ENCODE results near the gene LAMB1. TPM values are rescaled to one million over a fixed set of nuclear protein-coding genes. Genes with fewer than 3 reads are reported as not detected.

The LAMB1 gene
- total RNA-seq, 1 experiment from 2014 or later = 136 TPM

GRCh38 chr7:107948645-107949442 lies 54.1 kb downstream of the LAMB1 start:
- Histone ChIP-seq H3K9me3 (replicated peaks) (no peaks in the 10 kb centered on the region), H3K27me3 (replicated peaks) (no peaks in the 10 kb centered on the region), H3K36me3 (peaks cover 97% of the 10 kb centered on the region), H3K4me3 (no peak overlapping the region), H3K4me1 (replicated peaks) (peaks cover 51% of the 10 kb centered on the region), H3K27ac (peak overlapping the region; percentile 34; the same call in 1 of the 2 replicates)
- DNase-seq (ENCODE audit: low read depth in 1 of 2, low spot score in 2 of 2) = no peak

DNA sequence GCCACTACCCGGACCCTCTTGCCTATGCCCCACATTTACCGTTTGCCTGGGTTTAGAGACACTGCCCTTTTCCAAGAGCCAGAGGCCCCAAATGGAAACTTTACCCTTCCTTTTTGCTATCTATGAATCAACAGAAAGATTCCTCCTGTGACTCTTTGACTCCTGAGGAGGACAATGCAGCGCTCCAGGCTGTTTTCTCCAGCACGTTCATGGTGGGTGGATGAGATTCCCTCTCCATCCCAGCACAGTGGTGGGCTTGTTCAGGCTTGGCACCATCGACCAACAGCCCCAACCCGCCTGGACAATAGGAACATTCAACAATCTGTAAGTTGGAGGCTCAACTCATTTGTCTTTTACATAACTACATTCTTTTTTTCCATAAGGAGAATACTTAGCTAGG lies 56.1 kb downstream of the LAMB1 start:
- H3K36me3 ChIP-seq = peaks cover 98% of the 10 kb centered on the region

DNA sequence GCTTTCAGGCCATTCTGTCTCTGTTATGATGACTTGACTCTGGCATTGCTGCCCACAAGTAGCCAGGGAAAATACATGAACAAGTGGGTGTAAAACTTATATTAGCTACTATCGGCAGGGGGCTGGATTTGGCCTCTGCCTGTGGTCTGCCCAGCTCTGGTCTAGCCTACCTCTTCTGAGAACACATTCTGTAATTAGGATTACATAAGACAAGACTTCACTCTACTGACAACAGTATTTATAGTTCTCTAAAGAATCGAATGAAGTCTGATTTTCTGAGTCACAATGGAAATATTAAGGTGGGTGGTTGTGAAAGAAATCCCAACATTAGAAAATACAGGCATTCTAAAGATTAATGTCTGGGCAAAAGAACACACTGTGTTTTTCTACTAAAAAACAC lies 56.5 kb downstream of the LAMB1 start:
- no peak for DNase-seq (ENCODE audit: low read depth in 1 of 2, low spot score in 2 of 2)
- no peak overlapping the region for H3K27ac ChIP-seq
- H3K27me3 ChIP-seq (replicated peaks) = no peaks in the 10 kb centered on the region
- H3K4me3 ChIP-seq = no peak overlapping the region
- peaks cover 95% of the 10 kb centered on the region for H3K36me3 ChIP-seq
- H3K9me3 ChIP-seq (replicated peaks) = no peaks in the 10 kb centered on the region
- peaks cover 35% of the 10 kb centered on the region for H3K4me1 ChIP-seq (replicated peaks)

More for the DNA sequence above, 56.1 kb downstream of the LAMB1 start:
- no peaks in the 10 kb centered on the region for H3K27me3 ChIP-seq (replicated peaks)
- no peak for DNase-seq (ENCODE audit: low read depth in 1 of 2, low spot score in 2 of 2)
- peaks cover 39% of the 10 kb centered on the region for H3K4me1 ChIP-seq (replicated peaks)
- H3K27ac ChIP-seq = no peak overlapping the region
- H3K9me3 ChIP-seq (replicated peaks) = no peaks in the 10 kb centered on the region
- H3K4me3 ChIP-seq = no peak overlapping the region

GRCh38 chr7:107945332-107945731 lies 57.6 kb downstream of the LAMB1 start:
- Histone ChIP-seq H3K27me3 (replicated peaks) (no peaks in the 10 kb centered on the region), H3K27ac (no peak overlapping the region), H3K4me3 (no peak overlapping the region), H3K4me1 (replicated peaks) (peaks cover 44% of the 10 kb centered on the region), H3K9me3 (replicated peaks) (no peaks in the 10 kb centered on the region), H3K36me3 (peaks cover 95% of the 10 kb centered on the region)
- DNase-seq (ENCODE audit: low read depth in 1 of 2, low spot score in 2 of 2) = no peak

- H3K27me3 ChIP-seq (replicated peaks) = no peaks in the 10 kb centered on the region
- no peaks in the 10 kb centered on the region for H3K9me3 ChIP-seq (replicated peaks)
- DNase-seq (ENCODE audit: low read depth in 1 of 2, low spot score in 2 of 2) = no peak
- H3K36me3 ChIP-seq = peaks cover 95% of the 10 kb centered on the region
- H3K4me3 ChIP-seq = no peak overlapping the region
- no peak overlapping the region for H3K27ac ChIP-seq
- peaks cover 47% of the 10 kb centered on the region for H3K4me1 ChIP-seq (replicated peaks)
Observed at GRCh38 chr7:107944411-107945169, 58.4 kb downstream of the LAMB1 start.

GRCh38 chr7:107943018-107943417 lies 59.9 kb downstream of the LAMB1 start:
- no peak for DNase-seq (ENCODE audit: low read depth in 1 of 2, low spot score in 2 of 2)
- Histone ChIP-seq H3K27ac (no peak overlapping the region), H3K4me1 (replicated peaks) (peaks cover 51% of the 10 kb centered on the region), H3K36me3 (peaks cover 95% of the 10 kb centered on the region), H3K4me3 (no peak overlapping the region), H3K27me3 (replicated peaks) (no peaks in the 10 kb centered on the region), H3K9me3 (replicated peaks) (no peaks in the 10 kb centered on the region)

- peaks cover 96% of the 10 kb centered on the region for H3K36me3 ChIP-seq
Observed at GRCh38 chr7:107940951-107941350, 62.0 kb downstream of the LAMB1 start.

DNA sequence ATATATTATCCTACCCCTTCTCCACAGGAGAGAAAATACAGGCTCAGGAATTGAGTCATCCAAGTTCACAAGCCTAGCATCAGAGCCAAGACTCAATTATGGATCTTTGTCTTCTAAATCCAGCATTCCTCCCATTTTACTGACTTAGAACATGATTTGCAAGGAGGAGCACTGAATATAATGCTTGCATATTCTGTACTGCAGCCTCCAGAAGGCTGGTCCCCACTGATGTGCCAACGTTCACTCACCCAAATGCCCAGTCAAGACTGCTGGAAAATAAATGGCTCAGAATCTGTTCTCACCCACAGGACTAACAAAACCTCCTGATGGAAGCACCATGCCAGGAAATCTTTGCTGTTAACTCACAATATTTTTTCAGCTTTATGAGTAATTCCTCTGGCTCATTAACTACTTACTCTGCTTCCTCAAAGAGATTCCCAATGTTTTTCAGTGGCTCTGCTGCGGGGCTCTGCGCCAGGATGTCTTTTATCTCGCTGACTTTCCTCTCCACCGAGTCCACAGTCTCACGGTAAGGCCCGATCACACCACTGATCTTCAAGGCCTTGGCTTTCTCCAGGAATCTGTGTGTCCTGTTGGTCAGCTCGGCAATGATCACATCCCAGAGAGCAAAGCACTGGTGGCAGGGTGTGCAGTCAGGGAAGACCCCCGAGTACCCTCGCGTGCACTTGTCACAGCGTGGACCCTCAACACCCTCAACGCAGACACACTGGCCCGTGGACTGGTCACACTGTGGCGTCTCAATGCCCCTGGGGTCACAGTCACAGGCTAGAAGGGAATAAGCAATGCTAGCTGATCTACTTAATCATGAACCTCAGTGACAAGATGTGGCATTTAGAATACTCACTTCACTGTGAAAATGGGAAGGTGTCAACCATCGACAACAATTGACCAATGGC lies 63.1 kb downstream of the LAMB1 start:
- DNase-seq (ENCODE audit: low read depth in 1 of 2, low spot score in 2 of 2) = peak in 1 of 2 experiments; percentile 52
- H3K27me3 ChIP-seq (replicated peaks) = no peaks in the 10 kb centered on the region
- H3K4me1 ChIP-seq (replicated peaks) = peaks cover 63% of the 10 kb centered on the region
- H3K36me3 ChIP-seq = peaks cover 92% of the 10 kb centered on the region
- peak overlapping the region; percentile 21 for H3K27ac ChIP-seq
- H3K4me3 ChIP-seq = no peak overlapping the region
- H3K9me3 ChIP-seq (replicated peaks) = no peaks in the 10 kb centered on the region

More at GRCh38 chr7:107940951-107941350, 62.0 kb downstream of the LAMB1 start:
- no peak for DNase-seq (ENCODE audit: low read depth in 1 of 2, low spot score in 2 of 2)
- H3K27ac ChIP-seq = no peak overlapping the region
- H3K27me3 ChIP-seq (replicated peaks) = no peaks in the 10 kb centered on the region
- H3K9me3 ChIP-seq (replicated peaks) = no peaks in the 10 kb centered on the region
- H3K4me3 ChIP-seq = no peak overlapping the region
- H3K4me1 ChIP-seq (replicated peaks) = peaks cover 51% of the 10 kb centered on the region

- Histone ChIP-seq H3K4me3 (no peak overlapping the region), H3K9me3 (replicated peaks) (no peaks in the 10 kb centered on the region), H3K27ac (peak overlapping the region; percentile 18; the same call in 1 of the 2 replicates), H3K36me3 (peaks cover 90% of the 10 kb centered on the region), H3K27me3 (replicated peaks) (no peaks in the 10 kb centered on the region), H3K4me1 (replicated peaks) (peaks cover 74% of the 10 kb centered on the region)
- DNase-seq (ENCODE audit: low read depth in 1 of 2, low spot score in 2 of 2) = no peak
Observed at GRCh38 chr7:107938456-107939250, 64.3 kb downstream of the LAMB1 start.

DNA sequence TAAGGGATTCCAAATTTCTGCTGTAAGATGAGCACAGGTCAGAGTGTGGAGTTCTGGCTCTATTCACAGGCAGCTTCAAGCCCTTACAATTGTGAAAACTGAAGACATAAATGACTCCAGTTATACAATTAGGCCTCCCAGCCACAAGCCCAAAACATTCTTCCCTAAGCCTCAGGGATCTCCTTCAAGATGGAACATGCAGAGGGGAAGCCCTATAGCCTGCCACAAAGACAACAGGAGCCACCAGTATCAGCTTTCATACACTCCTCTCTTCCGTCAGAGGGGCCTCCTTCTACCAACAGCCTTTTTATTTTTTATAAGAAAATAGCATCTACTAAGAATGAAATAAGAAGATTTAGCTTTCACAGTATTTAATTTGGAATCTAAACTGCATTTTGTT lies 65.4 kb downstream of the LAMB1 start:
- Histone ChIP-seq H3K4me1 (replicated peaks) (peaks cover 85% of the 10 kb centered on the region), H3K27ac (no peak overlapping the region; the same call in 1 of the 2 replicates), H3K4me3 (no peak overlapping the region), H3K36me3 (peaks cover 90% of the 10 kb centered on the region), H3K27me3 (replicated peaks) (no peaks in the 10 kb centered on the region), H3K9me3 (replicated peaks) (no peaks in the 10 kb centered on the region)
- DNase-seq (ENCODE audit: low read depth in 1 of 2, low spot score in 2 of 2) = no peak

DNA sequence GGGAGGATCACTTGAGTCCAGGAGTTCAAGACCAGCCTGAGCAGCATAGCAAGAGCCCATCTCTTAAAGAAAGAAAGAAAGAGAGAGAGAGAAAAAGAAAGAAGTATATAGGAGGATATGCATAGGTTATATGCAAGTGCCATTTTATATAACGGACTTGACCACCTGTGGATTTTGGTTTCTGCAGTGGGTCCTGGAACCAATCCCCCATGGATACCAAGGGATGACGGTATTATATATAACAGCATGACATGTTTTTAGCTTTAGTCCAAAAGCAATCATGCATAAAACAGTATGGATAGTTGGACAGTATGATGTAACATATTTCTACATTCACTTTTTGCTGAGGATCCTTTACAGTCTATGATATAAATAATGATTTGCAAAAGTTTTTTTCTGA lies 66.6 kb downstream of the LAMB1 start:
- Histone ChIP-seq H3K4me3 (no peak overlapping the region), H3K27ac (no peak overlapping the region), H3K9me3 (replicated peaks) (no peaks in the 10 kb centered on the region), H3K36me3 (peaks cover 89% of the 10 kb centered on the region), H3K27me3 (replicated peaks) (no peaks in the 10 kb centered on the region), H3K4me1 (replicated peaks) (peaks cover 90% of the 10 kb centered on the region)
- DNase-seq (ENCODE audit: low read depth in 1 of 2, low spot score in 2 of 2) = no peak

- Histone ChIP-seq H3K4me3 (no peak overlapping the region), H3K9me3 (replicated peaks) (no peaks in the 10 kb centered on the region), H3K27me3 (replicated peaks) (no peaks in the 10 kb centered on the region), H3K36me3 (peaks cover 89% of the 10 kb centered on the region), H3K27ac (peak overlapping the region; percentile 61; the same call in 1 of the 2 replicates), H3K4me1 (replicated peaks) (peaks cover 85% of the 10 kb centered on the region)
- peak; percentile 58 to 75 for DNase-seq (ENCODE audit: low read depth in 1 of 2, low spot score in 2 of 2)
Observed at GRCh38 chr7:107934991-107935770, 67.8 kb downstream of the LAMB1 start.

All from SJSA1 (cell line).